ENCODE data around the gene OR56B1. TPM values are rescaled to one million over a fixed set of nuclear protein-coding genes. Genes with fewer than 3 reads are reported as not detected.
A peak's percentile ranks its signal among the peaks of the same experiment; 100 is the strongest.
"Not testable (repeated sequence)": the region's sequence is repeated elsewhere in the genome, so short reads cannot be mapped to it uniquely, and the experiment has no call there.

OR56B1 gene
- total RNA-seq, 2 experiments from 2014 or later = 0.14 to 0.17 TPM

DNA sequence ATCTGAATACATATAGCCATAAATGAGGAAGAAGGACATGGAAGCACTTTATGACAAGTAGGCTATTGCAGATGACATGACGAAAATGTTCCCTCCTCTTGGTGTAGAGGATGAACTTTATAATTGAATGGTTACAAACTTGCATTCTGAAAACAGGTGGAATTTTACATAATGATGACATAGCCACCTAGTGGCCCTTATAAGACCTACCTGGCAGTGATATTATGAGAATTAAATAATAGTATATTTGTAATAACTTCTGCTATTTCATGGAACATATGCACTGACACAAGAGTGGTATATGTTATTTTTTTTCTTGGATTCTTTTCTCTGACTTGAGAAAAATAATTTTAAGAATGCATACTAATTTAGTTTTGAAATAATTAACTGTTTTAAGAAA, 23.7 kb upstream of the OR56B1 start:
- no peaks in the 10 kb centered on the region for H3K27me3 ChIP-seq (ENCODE audit: control insufficient read depth in 1 of 2, insufficient read depth in 2 of 2, low read length in 2 of 2)
- ChIA-PET CTCF (interaction anchor here (0.9 to 2.1 kb wide), 3 partner anchors 28 to 141 kb away, joined by 3 to 9 read pairs (median 3); partner anchors contain the start of gene TRIM5), POLR2A (interaction anchor here (1.6 to 4.2 kb wide), 2 partner anchors 23 to 28 kb away, joined by 5 to 19 read pairs; partner anchors contain the start of genes TRIM22 and TRIM5)
- ATAC-seq (ENCODE audit: poor library complexity) (no peak), DNase-seq (peak in 3 of 14 experiments; percentile 38 to 42 (median 42))
- no peaks in the 10 kb centered on the region for H3K4me1 Mint-ChIP-seq (ENCODE audit: low read depth)
- TF ChIP-seq, protein P1, sequence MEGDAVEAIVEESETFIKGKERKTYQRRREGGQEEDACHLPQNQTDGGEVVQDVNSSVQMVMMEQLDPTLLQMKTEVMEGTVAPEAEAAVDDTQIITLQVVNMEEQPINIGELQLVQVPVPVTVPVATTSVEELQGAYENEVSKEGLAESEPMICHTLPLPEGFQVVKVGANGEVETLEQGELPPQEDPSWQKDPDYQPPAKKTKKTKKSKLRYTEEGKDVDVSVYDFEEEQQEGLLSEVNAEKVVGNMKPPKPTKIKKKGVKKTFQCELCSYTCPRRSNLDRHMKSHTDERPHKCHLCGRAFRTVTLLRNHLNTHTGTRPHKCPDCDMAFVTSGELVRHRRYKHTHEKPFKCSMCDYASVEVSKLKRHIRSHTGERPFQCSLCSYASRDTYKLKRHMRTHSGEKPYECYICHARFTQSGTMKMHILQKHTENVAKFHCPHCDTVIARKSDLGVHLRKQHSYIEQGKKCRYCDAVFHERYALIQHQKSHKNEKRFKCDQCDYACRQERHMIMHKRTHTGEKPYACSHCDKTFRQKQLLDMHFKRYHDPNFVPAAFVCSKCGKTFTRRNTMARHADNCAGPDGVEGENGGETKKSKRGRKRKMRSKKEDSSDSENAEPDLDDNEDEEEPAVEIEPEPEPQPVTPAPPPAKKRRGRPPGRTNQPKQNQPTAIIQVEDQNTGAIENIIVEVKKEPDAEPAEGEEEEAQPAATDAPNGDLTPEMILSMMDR (IDR thresholded peaks at IDR 0.05) = peak; percentile 58
- H3K4me1 ChIP-seq (ENCODE audit: insufficient read depth, low read length) = no peaks in the 10 kb centered on the region
- H3K4me3 Mint-ChIP-seq = no peak overlapping the region
- H3K9me3 Mint-ChIP-seq = no peaks in the 10 kb centered on the region
- peak overlapping the region; percentile 47 for H3K27ac Mint-ChIP-seq
- intact Hi-C loops (cut with DNase I, micrococcal nuclease) = loop anchor here (1.0 to 5.0 kb wide), 4 partner anchors 28 to 112 kb away; no protein-coding TSS in a partner anchor
- H3K9me3 ChIP-seq (ENCODE audit: control insufficient read depth in 1 of 2, insufficient read depth in 1 of 2, low read length in 2 of 2) = no peaks in the 10 kb centered on the region
- no peaks in the 10 kb centered on the region for H3K27me3 Mint-ChIP-seq
- peaks cover 31% of the 10 kb centered on the region for H3K36me3 ChIP-seq (ENCODE audit: insufficient read depth, low read length)
- H3K36me3 Mint-ChIP-seq (ENCODE audit: low read depth) = peaks cover 32% of the 10 kb centered on the region
- no peak overlapping the region for H3K4me3 ChIP-seq (ENCODE audit: low read length)
- H3K27ac ChIP-seq (ENCODE audit: low read depth in 1 of 2, low read length in 2 of 2) = no peak overlapping the region

DNA sequence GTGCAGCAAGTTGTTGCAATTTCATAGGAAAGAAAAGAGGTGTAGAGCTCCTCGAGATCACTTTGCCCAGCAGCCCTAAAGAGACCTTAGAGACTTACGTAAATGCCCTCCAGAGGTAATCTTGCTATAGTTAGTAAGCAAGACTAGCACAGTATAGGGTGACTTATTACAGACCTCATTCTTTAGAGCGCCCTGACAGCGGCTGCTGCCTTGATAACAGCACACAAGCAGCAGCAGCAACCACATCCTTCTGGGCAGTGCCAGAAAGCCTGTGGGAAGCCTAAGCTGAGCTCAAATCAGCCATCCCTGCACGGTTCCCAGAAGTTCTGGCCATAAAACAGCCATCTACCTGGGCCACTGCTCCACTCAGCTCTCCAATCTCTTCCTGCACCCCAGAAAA, 22.6 kb upstream of the OR56B1 start:
- H3K27me3 Mint-ChIP-seq = no peaks in the 10 kb centered on the region
- DNase-seq (no peak), ATAC-seq (ENCODE audit: poor library complexity) (no peak)
- ChIA-PET POLR2A (interaction anchor here (1.2 to 4.2 kb wide), 2 partner anchors 24 to 29 kb away, joined by 3 to 19 read pairs; partner anchors contain the start of genes TRIM22 and TRIM5), CTCF (interaction anchor here (1.3 to 2.1 kb wide), 2 partner anchors 29 to 36 kb away, joined by 3 to 9 read pairs; partner anchors contain the start of gene TRIM5)
- intact Hi-C loops (cut with DNase I, micrococcal nuclease) = loop anchor here in 1 of 2 experiments (5.0 kb wide), 2 partner anchors 91 to 111 kb away; no protein-coding TSS in a partner anchor
- no peaks in the 10 kb centered on the region for H3K4me1 Mint-ChIP-seq (ENCODE audit: low read depth)
- Histone ChIP-seq H3K36me3 (ENCODE audit: insufficient read depth, low read length) (peaks cover 20% of the 10 kb centered on the region), H3K4me3 (ENCODE audit: low read length) (no peak overlapping the region), H3K27ac (ENCODE audit: low read depth in 1 of 2, low read length in 2 of 2) (no peak overlapping the region), H3K9me3 (ENCODE audit: control insufficient read depth in 1 of 2, insufficient read depth in 1 of 2, low read length in 2 of 2) (no peaks in the 10 kb centered on the region), H3K4me1 (ENCODE audit: insufficient read depth, low read length) (no peaks in the 10 kb centered on the region), H3K27me3 (ENCODE audit: control insufficient read depth in 1 of 2, insufficient read depth in 2 of 2, low read length in 2 of 2) (no peaks in the 10 kb centered on the region)
- H3K9me3 Mint-ChIP-seq = no peaks in the 10 kb centered on the region
- H3K36me3 Mint-ChIP-seq (ENCODE audit: low read depth) = peaks cover 29% of the 10 kb centered on the region
- no peak overlapping the region for H3K4me3 Mint-ChIP-seq
- TF ChIP-seq, protein P1 (IDR thresholded peaks at IDR 0.05) = no peak
- no peak overlapping the region for H3K27ac Mint-ChIP-seq

DNA sequence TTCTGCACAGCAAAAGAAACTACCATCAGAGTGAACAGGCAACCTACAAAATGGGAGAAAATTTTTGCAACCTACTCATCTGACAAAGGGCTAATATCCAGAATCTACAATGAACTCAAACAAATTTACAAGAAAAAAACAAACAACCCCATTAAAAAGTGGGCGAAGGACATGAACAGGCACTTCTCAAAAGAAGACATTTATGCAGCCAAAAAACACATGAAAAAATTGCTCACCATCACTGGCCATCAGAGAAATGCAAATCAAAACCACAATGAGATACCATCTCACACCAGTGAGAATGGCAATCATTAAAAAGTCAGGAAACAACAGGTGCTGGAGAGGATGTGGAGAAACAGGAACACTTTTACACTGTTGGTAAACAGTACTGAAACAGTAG, 19.7 kb upstream of the OR56B1 start:
- H3K4me3 ChIP-seq (ENCODE audit: low read length); H3K9me3 ChIP-seq (ENCODE audit: control insufficient read depth in 1 of 2, insufficient read depth in 1 of 2, low read length in 2 of 2); H3K4me3 Mint-ChIP-seq; ATAC-seq (ENCODE audit: poor library complexity); H3K4me1 ChIP-seq (ENCODE audit: insufficient read depth, low read length); H3K36me3 ChIP-seq (ENCODE audit: insufficient read depth, low read length); POLR2A ChIA-PET; H3K27me3 Mint-ChIP-seq; CTCF ChIA-PET; H3K4me1 Mint-ChIP-seq (ENCODE audit: low read depth); H3K27me3 ChIP-seq (ENCODE audit: control insufficient read depth in 1 of 2, insufficient read depth in 2 of 2, low read length in 2 of 2); H3K27ac ChIP-seq (ENCODE audit: low read depth in 1 of 2, low read length in 2 of 2); intact Hi-C loops (cut with DNase I, micrococcal nuclease); DNase-seq; H3K27ac Mint-ChIP-seq; H3K9me3 Mint-ChIP-seq: not testable (repeated sequence)
- peaks cover 19% of the 10 kb centered on the region for H3K36me3 Mint-ChIP-seq (ENCODE audit: low read depth)

Measured in CD4-positive, alpha-beta T cell (primary cell).